Tibial nerve (tissue), 4 donors: ENCODE results near the gene POLE4.

ENCODE experiments used
- CTCF ChIP-seq, 5 experiments: fragments of 200-600 bp in 3 of 5; fragments of 450-650 bp in 2 of 5; sonication (generic) in 3 of 5; IDR thresholded peaks; one replicate each; pipeline ENCODE4 v1.5.1; 2016 to 2019; ENCODE audit warnings: antibody characterized with exemption in 5 of 5, mild to moderate bottlenecking in 3 of 5, moderate library complexity in 2 of 5
- EP300 ChIP-seq, 2 donors: sonication (generic); formaldehyde crosslinking; IDR thresholded peaks; one replicate each; pipeline ENCODE4 v1.6.1; 2017; ENCODE audit warnings: antibody characterized with exemption in 2 of 2, mild to moderate bottlenecking in 1 of 2
- POLR2A ChIP-seq, 2 donors: fragments of 450-650 bp; IDR thresholded peaks; one replicate each; pipeline ENCODE4 v1.6.1; 2017; ENCODE audit warnings: antibody characterized with exemption in 2 of 2, mild to moderate bottlenecking in 2 of 2, moderate library complexity in 2 of 2

- TF ChIP-seq POLR2A (IDR thresholded peaks at IDR 0.05) (no peak), CTCF (IDR thresholded peaks at IDR 0.05) (no peak), EP300 (IDR thresholded peaks at IDR 0.05) (no peak)
Measured at GRCh38 chr2:74975016-74975415, 16.6 kb downstream of the POLE4 start.
